HG02943 (cell line): Measurements from ENCODE around the gene HDGFL1.

Experiments
- ATAC-seq: cut with Tn5 transposase; IDR thresholded peaks from one replicate; pipeline ENCODE4 v1.9.1; 2021; ENCODE audit warnings: mild to moderate bottlenecking, low read depth, moderate library complexity; ENCODE audit not compliant: unreplicated experiment

Gene HDGFL1

DNA sequence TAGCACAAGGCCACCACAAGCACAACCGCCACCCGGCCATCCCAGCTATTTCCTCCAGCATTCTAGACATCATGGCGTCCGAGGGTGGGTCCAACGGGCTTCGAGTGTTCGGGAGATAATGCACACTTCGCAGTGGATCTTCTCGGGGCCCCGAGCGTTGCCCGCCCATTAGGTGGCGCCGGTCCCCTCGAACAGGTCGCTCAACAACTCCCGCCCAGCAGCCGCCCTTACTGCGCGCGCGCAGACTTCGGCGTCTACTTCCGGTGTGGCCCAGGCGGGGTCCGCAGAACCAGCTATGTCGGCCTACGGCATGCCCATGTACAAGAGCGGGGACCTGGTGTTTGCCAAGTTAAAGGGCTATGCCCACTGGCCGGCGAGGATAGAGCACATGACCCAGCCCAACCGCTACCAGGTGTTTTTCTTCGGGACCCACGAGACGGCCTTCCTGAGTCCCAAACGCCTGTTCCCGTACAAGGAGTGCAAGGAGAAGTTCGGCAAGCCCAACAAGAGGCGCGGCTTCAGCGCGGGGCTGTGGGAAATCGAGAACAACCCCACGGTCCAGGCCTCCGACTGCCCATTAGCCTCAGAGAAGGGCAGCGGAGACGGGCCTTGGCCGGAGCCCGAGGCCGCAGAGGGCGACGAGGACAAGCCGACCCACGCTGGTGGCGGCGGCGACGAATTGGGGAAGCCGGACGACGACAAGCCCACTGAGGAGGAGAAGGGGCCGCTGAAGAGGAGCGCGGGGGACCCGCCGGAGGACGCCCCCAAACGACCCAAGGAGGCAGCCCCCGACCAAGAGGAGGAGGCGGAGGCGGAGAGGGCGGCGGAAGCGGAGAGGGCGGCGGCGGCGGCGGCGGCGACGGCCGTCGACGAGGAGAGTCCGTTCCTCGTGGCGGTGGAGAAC is at the start of gene HDGFL1:
HDGFL1 (plus strand) TSS at position 286 of the 904 bp plus-strand sequence; CDS start at position 296, 10 bp downstream.
- no peak for ATAC-seq

DNA sequence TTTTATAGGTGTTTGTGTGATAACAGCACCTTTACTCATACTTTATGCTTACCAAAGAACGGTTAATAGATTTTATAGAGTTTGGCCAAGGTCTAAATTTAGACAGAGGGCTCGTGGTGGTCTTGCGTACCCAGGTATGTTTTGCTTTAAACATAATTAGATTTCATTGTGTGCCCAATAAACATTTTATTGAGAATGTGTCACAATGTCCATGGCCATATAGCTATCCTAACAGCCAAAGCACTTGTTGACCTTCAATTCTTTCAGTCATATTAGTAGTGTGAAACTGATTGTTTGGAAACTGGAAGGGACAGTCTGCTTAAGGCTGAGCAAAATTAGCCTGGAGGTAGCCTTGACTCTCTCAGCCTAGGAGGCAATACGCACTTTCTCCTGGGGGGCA is 48.3 kb upstream of the HDGFL1 start:
- no peak for ATAC-seq

DNA sequence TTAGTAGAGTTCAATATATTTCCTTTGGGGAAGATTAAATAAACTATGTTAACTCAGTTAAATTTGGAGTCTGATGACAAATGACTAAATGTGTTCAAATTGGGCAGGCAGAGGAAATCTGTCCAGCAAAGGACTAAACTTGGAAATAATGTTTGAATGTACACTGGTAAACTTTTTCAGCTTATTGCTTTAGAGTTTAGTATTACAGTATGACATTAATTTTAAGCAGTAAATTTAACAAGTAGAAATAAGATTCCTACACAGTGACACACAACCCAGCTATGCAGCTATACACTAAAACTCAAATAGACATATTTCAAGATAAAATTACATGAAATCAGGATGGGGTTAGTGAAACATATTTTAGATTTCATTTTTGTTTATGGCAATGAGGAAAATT is 42.6 kb upstream of the HDGFL1 start:
- ATAC-seq = no peak

DNA sequence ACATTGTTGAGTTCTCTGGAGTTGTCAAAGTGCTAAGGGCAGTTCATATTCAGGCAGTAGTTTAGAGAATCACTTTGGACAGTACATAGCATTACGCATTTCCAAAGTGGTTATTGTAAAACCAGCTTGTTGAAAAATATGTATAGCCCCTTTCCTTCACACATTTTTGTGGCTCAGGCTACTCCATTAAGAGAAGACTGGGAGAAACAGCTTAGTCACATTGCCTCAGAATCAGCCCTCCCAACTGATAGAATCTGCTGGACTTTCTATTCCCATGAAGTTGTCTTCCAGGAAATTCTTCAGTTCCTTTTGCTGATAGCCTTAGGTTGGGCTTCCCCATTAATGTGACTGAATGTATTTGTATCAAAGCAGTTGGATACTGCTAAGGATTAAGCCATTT is 39.5 kb upstream of the HDGFL1 start:
- no peak for ATAC-seq

DNA sequence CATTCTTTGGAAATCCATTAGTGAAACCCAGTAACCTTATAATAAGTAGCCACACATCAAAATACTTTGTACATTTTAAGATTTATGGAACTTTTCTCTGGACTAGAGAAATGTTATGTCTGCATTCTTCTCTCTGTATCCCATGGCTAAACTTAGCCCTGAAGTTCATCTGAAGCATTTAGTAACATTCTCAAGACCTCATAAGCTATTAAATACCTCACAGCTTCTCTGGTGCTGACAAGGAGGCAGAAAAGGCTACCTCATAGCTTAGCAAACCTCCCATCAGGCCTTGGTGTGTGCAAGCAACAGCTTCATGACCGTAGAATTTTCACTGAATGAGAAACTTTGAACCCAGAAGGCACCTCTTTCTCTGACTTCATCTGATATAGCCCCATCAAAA is 38.9 kb upstream of the HDGFL1 start:
- ATAC-seq = no peak

DNA sequence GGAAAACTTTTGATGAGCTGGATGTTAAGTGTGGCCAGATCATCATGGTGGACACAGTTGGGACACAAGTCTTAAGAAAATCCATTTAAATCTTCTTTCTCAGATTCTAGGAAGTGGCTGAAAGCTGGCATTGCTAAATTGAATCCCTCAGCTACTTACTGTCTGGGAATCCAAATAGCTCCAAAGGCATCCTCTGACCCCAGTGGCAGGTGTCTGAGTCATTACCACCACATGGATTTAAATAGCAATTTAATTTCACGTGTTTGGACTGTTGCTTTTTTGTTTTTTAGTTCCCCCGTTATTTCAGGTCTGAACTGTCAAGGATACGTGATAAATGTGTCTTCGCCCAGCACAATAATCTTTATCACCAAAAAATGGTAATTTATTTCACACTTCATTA is 33.2 kb upstream of the HDGFL1 start:
- no peak for ATAC-seq

DNA sequence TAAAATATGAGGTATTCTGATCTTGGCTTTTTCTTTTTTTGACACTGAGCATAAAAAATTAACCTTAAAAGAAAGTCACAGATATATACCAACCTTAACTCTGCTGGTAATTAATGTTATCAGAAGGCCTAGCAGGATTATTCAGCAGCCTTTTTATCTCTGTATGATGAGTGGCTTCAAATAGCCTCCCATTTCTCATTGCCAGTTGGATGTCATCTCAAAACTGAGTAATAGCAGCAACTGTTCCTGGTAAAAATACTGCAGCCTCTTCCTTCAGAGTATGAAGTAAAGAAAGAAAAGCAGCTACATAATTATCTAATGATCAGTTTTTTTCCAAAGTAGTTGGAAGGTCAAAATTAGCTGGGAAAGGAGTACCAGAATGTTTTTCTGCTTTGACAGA is 24.9 kb upstream of the HDGFL1 start:
- ATAC-seq = no peak

DNA sequence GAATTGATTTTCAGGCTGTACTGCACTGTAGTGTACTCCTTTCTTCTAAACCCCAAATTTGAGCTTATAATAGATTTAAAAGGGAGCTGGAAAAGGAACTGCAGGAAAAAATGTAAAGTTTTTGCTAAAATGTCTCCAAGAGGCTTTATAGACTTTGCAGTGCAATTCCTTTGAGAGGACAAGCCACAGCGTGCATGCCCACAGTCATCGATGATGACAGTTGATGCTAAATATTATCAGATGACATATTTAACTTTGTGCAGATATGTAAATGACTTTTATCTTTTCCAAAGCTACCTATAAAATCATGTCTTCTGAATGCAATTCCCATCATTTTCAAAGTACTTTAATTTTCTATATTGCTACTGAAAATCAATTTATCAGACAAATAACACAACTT is 24.3 kb upstream of the HDGFL1 start:
- no peak for ATAC-seq

DNA sequence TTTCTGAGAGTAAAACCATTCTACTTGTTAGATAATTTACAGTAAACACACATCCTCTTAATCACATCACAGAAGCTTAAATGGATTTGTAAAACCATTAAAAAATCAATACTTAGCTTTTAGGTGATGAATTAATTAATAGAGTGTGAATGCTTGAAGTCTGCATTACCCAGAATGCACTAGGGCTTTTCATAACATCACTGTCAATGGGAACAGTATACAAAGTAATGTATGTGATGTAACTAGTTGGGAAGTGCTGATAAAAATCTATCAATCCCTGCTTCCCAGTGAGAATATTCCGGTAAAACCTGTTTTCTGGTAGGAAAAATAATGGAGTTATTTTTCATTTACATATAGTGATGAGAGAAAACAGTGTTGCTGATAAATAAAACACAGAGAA is 23.1 kb upstream of the HDGFL1 start:
- ATAC-seq = no peak

DNA sequence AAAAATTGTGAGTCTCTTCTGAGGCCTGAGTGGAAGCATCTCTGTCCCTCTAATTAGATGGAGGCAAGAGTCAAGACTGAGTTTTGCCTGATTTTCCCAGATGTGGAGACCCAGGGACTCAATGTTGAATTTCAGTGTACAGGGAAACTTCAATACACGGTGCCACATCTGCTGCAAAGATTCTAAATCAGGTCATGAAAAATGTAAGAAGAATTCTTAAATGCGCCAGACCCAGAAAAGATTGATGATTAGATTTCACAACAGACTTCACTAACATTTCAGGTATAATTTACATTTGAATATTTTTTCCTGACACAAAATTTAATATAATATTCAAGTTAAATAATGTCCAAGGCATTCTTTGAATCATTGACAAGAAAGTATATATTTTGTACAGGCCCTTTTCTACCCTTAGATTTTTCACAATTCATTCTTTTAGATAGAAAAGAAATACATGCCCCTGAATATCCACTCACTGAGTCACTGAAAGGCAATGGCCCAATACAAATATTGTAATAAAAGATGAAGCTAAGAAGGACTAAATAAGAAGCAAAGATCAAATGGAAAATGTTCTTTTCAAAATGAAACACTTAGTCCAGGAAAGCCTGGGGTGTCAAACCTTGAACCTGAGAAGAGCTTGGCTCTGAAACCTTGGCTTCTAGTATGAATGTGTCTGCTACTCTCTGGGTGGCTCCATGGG is 18.2 kb upstream of the HDGFL1 start:
- no peak for ATAC-seq

DNA sequence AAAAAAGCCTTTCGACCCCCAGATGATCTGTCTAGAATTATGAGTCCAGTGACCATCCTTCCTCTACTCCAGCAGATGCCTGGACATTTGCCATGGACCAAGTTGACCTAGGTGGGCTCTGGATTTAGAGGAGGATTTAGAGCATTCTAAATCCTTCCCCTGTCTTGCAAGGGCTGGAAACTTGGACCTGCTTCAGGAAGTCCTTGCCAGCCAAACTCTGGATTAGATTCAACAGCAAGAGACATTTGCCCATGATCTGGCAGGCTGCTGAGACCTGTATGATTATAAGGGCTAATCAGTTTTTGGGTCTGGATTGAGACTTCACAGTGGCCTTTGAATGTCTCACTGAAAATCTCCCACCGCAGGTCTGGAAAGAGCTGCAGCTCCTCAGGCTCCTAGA is 13.1 kb upstream of the HDGFL1 start:
- ATAC-seq = no peak

DNA sequence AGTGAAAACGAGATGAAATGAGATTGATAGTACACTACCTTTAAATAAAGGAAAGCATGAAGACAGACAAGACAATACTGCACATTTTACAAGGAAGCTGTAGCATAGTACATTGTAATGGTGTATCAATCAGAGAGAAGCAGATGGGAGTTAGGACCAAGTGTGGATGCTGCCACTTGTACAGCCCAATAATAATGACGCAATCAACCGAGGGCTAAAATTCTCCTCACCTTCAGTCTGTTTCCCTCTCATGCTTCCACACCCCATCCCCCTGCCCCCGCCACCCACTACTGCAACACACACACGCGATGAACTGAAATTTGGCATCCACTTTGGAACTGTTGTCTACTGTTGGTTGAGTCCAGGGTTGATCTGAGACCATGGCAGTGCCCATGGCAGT is 12.4 kb upstream of the HDGFL1 start:
- no peak for ATAC-seq

DNA sequence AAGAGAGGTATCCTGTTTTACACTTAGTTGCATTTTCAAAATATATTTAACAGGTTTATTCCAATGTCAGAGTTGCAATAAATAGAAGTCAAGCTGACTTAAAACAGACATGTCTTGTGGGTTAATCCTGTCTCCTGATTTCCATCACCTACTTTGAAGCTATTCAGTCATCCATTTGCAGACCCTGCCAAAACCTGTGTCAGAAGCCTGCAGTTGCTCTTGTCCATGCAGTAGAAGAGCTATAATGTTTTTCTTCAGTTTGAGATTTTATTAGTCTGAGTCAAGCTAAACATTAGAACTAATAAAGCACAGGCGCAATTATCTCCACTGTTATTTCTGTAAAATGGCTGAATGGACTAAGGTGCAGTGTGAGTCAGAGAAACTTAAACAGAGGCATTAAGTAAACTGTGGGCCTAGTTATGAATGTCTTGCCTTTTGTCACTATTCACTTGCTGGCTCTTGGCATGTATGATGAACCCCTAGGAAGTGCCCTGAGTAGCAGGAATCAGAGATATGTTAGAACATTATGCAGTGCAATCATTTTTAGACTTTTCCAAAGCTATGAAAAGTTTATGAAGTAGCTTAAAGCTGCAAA is 11.0 kb upstream of the HDGFL1 start:
- no peak for ATAC-seq

DNA sequence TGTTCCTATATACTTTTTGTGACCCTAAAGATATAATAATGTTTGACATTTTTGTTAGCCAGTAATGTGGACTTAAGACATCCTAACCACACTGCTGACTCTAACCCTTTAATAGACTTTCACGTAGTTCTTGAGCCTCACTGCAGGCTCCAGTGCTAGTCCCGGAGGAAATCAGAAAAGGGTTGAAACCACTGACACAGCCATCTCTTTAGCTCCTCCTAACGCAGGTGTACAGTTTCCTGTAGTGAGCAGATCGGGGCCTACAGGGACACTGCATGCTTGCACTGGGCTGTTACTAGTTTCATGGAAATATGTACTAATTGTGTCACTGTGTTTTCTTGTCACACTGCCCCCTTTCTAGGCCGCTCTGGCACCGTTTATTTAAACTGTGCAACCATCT is 512 bp upstream of the HDGFL1 start:
- no peak for ATAC-seq

DNA sequence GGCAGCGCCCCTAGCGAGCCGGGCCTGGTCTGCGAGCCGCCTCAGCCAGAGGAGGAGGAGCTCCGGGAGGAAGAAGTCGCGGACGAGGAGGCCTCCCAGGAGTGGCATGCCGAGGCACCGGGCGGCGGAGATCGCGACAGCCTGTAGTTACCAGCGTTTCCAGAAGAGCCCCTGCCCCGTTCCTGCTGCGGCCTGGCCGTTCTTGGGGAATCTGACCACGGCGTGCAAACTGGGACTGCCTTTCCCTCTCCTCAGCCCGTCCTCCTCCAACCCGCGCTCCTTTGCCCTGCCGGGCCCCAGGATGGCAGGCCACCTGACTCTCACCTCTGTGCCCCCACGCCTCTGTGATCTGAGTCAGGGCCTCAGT is 802 bp downstream of the HDGFL1 start:
- ATAC-seq = no peak

DNA sequence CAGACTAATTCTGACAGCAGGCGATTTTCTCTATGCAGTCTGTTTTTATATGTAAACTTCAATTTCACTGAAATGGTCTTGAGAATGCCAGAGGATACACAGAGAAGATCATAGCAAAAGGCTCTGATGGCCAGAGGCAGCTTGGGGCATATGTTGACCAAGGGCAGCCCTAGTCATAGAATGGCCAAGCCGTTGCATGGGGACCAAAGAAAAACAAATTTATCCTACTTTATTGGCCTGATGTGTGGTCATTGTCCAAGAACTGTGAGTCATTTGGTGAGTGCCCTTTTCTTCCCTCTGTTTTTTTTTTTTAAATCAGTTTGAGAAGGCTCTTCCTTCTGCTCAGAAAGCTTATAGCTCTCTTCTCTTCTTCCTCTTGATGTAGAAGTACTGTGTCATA is 5.8 kb downstream of the HDGFL1 start:
- ATAC-seq = no peak

DNA sequence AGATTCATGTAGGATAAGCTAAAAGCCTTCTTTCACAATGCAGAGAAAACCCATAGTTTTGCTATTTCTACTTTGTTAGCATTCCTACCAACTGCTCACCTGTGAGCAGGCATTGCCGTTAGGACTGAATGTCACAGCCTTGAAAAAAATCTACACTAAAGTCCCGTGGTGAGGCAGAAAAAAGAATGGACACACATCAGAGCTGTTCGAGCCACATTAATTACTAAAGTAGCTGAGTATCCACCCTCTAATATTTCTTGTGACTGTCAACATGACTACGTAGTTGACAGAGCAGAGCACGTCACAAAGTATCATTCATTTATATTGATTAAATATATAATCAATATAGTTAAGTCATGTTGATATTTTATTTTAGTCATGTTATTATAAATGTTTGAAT is 10.1 kb downstream of the HDGFL1 start:
- ATAC-seq = no peak

DNA sequence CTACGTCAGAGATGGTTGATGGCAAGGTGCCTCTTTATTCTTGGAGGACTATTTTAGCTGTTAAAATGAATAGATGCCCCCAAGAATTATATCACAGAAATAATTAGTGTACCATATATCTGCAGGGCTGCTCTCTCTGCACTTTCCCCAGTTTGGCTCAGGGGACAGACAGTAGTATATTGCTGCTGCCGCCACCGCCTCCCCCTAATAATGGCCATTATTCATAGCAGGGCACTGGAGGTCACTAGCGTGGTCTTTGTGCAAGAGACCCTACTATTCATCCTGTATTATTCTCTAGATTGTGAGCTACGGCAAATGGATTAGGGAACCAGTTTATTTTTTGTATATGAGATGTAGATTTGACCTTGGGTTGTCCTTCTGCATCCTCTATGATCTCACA is 11.0 kb downstream of the HDGFL1 start:
- ATAC-seq = no peak

DNA sequence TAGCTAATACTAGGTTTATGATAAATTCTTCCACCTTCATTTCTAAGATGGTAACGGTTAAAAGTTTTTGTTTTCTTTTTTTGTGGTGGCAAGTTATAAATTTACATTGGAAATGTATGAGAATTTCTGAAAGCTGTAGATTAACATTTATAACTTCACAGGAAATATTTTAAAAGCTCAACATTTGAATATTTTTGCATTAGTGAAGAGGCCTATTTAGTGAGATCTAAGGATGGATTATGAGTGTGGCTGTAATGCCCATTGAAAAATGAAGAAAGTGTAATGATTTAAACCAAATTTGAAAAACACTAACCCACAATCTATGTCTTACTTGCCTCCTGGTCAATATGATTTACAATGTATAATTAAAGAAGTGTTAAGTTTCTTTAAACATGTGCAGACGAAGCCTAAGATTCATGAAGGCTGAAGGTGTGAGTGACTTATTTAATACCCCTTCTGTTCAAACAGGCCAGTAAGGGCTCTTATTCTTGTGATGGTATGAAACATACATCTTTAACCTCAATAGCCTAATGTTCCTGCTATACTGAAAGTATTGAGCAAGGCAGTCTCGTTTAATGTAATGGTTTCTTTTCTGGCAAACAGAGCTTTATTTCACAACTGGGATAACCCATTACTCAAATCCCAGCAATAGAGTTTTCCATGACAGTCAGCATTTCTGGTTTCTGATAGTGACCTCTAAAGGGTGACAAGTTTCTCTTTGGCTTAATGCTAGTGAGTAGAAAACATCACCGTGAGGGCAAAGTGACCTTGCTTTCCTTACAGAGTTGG is 13.2 kb downstream of the HDGFL1 start:
- no peak for ATAC-seq

DNA sequence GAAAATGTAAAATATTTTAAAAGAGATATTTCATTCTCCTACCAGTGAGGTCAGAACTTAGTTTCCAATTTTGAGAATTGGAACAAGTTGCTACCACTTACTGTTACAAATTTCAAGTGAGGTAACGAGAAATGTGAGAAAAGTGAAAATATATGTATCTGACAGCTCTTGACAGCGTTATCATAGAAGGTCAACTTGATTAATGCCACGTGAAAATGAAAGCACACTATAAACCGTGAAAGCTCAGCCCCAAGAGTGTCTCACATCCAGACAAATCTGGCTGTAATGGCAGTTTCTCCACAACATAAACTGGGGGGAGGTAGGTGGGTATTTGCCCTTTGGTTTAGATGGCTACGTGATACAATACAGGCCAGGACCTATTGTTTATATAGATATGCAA is 13.9 kb downstream of the HDGFL1 start:
- ATAC-seq = no peak

DNA sequence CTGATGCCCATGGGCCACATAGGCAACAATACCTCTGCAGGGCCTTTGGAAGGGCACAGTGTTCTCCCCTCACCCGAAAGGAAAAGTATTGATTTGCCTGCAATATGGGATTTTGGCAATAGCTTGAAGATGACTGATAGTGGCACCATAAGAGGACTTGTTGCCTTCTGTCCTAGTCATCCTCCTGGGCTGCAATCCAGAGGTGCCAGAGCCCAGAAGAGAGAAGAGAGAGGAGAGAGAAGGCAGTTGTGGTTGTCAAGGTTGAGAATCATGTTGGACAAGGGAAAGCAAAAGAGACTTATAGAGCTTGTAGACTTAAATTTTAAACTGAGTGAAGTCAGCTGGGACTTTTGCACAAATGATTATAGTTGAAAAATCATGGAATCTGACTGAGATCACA is 14.6 kb downstream of the HDGFL1 start:
- no peak for ATAC-seq
